GM18909 (cell line): ENCODE results near the gene PARVB.
"Not testable (repeated sequence)": the region's sequence is repeated elsewhere in the genome, so short reads cannot be mapped to it uniquely, and the experiment has no call there.

ENCODE experiments used
- ATAC-seq: cut with Tn5 transposase; IDR thresholded peaks from one replicate; pipeline ENCODE4 v1.9.1; 2021; ENCODE audit warnings: mild to moderate bottlenecking; ENCODE audit not compliant: unreplicated experiment, poor library complexity

PARVB gene

GRCh38 chr22:43996170-43996980, 27.7 kb upstream of the PARVB start:
- ATAC-seq, result peak; percentile 57

GRCh38 chr22:43996981-43997265, 27.2 kb upstream of the PARVB start:
- ATAC-seq, result no peak

- ATAC-seq, result no peak
Observed at GRCh38 chr22:43998679-43999264, 25.3 kb upstream of the PARVB start.

GRCh38 chr22:43999378-43999777, 24.7 kb upstream of the PARVB start:
- no peak for ATAC-seq

DNA sequence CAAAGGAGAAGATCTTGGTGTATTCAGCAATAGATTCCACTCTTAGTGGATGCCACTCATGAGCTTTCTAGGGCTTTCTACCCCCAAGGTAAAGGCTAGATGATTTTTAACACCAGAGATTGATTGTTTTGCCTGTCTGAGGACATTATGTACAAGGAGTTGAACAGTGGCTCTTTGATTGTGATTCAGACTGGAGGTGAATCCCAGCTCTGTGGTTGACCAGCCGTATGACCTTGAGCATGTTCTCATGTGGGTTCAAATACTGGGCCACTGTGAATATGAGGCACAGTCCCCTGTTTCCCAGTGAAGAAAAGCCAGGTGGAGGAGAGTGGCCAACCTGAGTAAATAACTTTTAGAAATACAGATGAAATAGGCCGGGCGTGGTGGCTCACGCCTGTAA, 24.0 kb upstream of the PARVB start:
- no peak for ATAC-seq

DNA sequence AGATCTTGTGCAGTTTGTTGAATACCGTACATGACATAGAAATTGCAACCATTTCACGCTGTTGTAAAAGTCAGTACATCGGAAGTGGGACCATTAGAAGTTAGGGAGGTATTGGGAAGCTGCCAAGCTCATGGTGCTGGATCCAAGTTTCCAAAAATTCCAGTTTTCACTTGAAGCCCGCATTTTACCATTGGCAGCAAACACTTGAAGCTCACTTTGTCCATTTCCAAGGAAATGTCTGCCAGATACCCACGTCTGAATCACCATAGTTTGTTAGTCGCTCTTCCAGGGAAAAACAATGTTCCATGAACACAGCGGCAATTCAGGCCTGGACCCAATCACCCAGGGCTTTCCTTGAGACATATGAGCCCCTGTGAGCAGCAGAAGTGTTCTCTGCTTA, 22.6 kb upstream of the PARVB start:
- ATAC-seq, result no peak

GRCh38 chr22:44002324-44002723, 21.8 kb upstream of the PARVB start:
- no peak for ATAC-seq

DNA sequence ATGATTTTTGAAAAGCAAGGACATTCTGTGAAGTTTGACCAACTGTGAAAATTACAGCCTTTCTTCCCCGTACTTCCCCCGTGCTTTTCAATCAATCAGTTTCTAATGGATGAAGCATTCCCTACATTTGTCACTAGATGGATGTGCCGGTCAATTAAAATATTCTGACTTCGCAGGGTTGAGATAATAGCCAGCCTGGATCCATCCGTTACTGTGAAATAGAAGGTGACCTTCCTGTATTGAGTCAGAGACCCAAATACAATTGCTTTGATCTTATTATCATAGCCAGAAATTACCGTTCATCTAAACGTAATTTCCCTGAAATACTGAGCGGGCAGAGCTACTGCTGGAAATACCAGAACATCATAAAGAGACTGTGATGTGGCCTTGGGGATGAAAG, 21.1 kb upstream of the PARVB start:
- ATAC-seq, result no peak

GRCh38 chr22:44003405-44004103, 20.5 kb upstream of the PARVB start:
- no peak for ATAC-seq

DNA sequence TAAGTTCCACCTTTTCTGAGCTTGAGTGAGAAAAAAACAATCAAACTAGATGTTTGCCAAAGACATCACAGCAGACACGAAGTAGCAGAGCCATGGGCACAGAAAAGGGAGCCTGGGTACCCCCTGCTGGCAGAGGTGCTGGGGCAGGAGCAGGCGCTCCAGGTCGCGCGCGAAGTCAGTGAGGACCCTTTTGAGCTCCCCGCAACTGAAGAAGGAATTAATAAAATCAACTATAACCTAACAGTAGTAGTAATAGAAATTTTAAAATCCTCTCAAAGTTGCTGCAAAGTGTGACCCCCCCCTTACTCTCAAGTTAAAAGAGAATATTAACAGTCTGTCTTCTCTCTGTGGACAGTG, 20.0 kb upstream of the PARVB start:
- ATAC-seq, result no peak

GRCh38 chr22:44005524-44005923, 18.6 kb upstream of the PARVB start:
- no peak for ATAC-seq

DNA sequence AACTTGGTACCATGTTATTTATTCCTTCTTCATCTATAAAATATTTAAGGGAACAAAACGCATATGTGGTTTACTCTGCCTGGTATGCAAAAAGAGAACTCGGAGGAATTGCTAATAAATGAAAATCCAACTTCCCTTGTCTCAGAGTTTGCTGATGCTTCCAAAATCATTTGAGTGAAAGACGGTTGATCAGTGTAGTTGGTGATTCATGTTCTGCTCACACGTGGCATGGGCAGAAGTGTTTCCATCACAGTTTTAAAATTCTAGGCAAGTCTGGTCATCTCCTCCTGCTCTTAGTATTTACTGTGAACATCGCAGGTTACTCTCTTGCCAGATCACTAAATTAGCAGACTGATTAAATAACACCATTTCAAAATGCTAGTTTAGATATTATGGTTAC, 11.9 kb upstream of the PARVB start:
- ATAC-seq, result no peak

DNA sequence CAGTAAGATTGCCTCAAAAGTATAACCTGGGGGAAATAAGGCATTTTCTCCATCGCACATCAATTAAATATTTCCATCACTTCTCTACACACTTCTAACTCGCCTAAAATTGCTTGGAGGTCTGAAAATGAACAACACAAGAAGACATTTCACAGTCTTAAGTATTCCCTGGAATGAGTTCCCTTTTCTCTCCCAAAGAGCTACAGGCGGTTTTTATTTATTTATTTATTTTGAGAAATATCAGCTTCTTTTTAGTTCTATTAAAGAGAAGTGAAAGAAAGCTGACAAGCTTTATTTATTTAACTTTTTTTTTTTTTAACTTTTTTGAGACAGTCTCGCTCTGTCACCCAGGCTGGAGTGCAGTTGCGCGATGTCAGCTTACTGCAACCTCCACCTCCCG, 11.5 kb upstream of the PARVB start:
- no peak for ATAC-seq

DNA sequence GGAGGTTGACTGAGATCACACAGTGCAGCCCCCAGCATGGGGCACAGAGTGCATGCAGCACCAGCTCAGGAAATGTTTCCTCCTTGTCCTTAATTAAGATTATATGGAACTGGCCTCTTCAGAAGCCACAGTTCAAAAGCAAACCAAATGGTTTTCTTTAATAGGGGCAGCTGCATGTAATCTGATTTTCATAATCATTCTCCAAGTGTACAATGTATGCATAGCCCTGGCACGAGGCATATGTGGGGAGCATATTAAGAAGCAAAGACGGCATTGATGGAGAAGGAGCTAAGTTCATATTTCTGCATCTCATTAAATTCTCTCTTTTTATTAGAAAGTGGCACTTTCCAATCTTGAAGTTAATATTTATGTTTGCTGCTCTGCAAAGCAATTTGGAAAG, 9.9 kb upstream of the PARVB start:
- ATAC-seq, result no peak

DNA sequence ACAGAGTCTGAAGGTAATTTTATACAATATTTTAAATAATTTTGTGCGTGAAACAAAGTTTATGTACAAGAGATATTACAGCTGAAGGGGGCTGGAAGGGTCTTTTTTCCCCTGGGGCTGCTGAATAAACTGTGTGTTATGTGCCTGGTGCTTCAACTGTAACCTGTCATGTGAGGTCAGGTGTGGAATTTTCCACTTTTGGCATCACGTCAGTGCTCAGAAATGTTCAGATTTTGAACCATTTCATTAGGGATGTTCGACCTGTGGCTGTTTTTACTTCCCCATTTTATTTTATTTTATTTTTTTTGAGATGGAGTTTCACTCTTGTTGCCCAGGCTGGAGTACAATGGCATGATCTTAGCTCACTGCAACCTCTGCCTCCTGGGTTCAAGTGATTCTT, 7.5 kb upstream of the PARVB start:
- ATAC-seq, result not testable (repeated sequence)

- ATAC-seq, result no peak
Observed at GRCh38 chr22:44018594-44018993, 5.5 kb upstream of the PARVB start.

DNA sequence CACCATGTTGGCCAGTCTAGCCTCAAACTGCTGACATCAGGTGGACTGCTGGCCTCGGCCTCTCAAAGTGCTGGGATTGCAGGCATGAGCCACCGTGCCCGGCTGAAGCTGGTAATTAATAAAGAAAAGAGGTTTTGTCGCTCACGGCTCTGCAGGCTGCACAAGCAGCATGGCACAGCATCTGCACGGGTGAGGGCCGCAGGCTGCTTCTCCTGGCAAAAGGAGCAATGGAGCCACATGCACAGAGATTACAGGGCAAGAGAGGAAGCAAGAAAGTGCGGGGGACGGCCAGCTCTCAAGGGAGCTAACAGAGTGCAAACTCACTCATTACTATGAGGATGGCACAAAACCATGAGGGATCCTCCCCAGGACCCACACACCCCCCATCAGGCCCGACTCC, 4.7 kb upstream of the PARVB start:
- no peak for ATAC-seq

- ATAC-seq, result no peak
Observed at GRCh38 chr22:44019846-44020245, 4.3 kb upstream of the PARVB start.

DNA sequence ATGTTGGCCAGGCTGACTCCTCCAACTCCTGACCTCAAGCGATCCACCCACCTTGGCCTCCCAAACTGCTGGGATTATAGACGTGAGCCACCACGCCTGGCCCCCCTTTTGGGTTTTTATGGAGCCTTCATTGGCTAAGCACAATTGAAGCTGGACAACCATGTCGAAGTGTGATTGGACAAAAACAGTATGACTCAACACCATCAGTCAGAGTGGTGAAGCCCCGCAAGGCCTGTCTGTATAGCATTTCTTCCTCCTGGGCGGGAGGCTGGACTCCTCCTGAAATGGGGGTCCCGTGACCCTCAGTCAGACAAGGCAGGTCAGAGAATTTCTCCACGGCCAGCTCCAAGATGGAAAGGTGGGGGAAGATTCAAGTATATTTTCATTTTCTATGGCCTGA, 3.1 kb upstream of the PARVB start:
- no peak for ATAC-seq

DNA sequence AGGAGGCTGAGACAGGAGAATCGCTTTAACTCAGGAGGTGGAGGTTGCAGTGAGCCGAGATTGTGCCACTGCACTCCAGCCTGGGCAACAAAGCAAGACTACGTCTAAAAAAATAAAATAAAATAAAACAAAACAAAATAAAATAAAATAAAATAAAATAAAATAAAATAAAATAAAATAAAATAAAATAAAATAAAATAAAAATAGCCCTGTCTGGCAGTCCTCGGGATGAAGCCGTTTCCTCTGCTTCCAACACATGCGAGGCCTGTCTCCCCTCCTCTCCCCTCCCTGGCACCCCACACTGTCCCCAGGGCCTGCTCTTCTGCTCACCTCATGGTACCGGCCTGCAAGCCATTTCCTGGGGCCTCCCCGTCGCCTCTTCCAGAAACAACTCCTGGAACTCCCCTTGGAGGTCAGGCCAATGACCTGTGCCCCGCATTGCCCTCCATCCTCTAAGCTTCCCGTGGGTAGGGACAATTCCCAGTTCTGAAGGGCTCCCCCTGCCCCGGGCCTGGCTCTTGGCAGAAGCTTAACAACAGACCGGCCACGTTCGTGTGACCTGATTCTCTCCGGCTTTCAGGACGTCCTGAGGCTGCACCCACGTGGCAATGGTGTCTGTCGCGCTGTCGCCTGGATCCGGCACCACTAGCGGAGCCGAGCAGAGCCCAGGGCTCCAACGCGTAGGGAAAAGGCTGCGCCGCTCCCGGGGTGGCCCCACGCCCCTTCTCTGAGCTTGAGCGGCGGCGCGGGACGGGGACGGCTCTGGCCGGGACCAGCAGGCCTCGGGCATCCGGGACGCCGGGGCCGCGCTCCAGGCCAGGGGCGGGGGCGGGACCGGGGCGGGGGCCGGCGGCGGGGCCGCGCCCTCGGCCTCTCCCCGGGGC, 456 bp upstream of the PARVB start:
- no peak for ATAC-seq
